ENCODE data around the gene FAM13A.

DNA sequence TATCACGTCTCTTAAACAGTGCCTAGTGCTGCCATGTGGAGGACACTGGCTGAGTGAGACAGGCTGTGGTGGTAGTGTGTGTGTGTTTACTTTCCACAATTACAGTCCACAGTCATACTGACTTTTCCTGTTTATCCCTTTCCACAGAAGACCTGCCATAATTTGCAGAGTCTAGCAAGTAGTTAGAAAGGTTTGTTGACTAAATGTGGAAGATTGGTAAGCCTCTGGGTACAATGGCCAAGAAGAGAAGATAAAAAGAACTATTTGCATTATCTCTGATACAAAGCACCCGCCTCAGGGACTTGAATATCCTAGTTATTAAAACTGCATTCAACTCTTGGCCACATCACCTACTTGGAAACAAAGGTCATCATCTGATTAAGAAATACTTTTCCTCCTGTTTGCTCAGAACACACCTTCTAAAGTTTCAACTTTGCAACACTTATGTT is 89.1 kb downstream of the FAM13A start:
- no peak for TF ChIP-seq POLR2AphosphoS5 (IDR thresholded peaks at IDR 0.05; ENCODE audit: insufficient read depth in 1 of 2, low read depth in 1 of 2)
- TF ChIP-seq POLR2A (IDR thresholded peaks at IDR 0.05): no peak
- TF ChIP-seq, protein P1, sequence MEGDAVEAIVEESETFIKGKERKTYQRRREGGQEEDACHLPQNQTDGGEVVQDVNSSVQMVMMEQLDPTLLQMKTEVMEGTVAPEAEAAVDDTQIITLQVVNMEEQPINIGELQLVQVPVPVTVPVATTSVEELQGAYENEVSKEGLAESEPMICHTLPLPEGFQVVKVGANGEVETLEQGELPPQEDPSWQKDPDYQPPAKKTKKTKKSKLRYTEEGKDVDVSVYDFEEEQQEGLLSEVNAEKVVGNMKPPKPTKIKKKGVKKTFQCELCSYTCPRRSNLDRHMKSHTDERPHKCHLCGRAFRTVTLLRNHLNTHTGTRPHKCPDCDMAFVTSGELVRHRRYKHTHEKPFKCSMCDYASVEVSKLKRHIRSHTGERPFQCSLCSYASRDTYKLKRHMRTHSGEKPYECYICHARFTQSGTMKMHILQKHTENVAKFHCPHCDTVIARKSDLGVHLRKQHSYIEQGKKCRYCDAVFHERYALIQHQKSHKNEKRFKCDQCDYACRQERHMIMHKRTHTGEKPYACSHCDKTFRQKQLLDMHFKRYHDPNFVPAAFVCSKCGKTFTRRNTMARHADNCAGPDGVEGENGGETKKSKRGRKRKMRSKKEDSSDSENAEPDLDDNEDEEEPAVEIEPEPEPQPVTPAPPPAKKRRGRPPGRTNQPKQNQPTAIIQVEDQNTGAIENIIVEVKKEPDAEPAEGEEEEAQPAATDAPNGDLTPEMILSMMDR (IDR thresholded peaks at IDR 0.05): no peak

Data from vagina (tissue), 2 donors.